GM18870 (cell line): ENCODE measurements around the gene SMAD9.
"Not testable (repeated sequence)": the region's sequence is repeated elsewhere in the genome, so short reads cannot be mapped to it uniquely, and the experiment has no call there.

Experiments used
- ATAC-seq: cut with Tn5 transposase; IDR thresholded peaks from one replicate; pipeline ENCODE4 v1.9.1; 2021; ENCODE audit warnings: moderate library complexity; ENCODE audit not compliant: unreplicated experiment

Gene SMAD9

GRCh38 chr13:36912369-36912768 lies 7.7 kb downstream of the SMAD9 start:
- ATAC-seq = no peak

- ATAC-seq = no peak
These were observed 9.5 kb downstream of the SMAD9 start for GRCh38 chr13:36910545-36910944.

DNA sequence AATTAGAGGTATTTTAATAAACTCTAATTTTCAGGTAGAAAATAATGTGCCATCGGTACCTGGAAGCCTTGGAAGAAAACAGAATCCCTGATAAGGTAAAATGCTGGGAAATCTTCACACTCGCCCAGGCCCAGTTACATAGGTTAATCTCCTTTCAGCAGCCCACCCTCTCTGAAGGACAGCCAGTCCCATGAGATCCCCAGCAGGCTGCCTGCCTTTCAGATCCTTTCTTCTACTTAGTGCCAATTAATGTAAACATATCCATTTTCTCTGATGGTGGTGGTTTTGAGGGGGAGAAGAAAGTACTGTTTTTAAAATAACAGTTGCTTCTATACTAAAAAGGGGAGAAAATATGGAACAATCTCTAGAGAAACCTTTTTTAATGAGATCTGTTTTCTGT lies 12.2 kb downstream of the SMAD9 start:
- no peak for ATAC-seq

- no peak for ATAC-seq
These were observed 12.8 kb downstream of the SMAD9 start for GRCh38 chr13:36907266-36907665.

DNA sequence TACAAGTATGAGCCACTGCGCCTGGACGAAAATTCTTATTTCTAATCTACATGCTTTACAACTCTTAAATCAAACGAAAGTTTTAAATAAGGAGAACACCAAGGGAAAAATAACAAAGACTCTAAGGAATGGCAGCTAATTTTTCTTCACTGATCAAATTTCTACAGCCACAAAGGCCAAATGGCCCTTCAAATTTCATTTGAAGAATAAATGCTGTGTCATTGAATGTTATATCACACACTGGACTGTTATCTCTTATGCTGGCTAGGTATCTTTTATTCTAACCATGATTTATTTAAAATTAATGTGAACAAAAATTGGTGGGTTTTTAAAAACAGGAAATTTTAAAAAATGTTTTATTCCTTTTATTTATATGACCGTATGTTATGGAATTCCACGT lies 14.1 kb downstream of the SMAD9 start:
- ATAC-seq = no peak

- no peak for ATAC-seq
These were observed 16.0 kb downstream of the SMAD9 start for GRCh38 chr13:36903925-36904595.

DNA sequence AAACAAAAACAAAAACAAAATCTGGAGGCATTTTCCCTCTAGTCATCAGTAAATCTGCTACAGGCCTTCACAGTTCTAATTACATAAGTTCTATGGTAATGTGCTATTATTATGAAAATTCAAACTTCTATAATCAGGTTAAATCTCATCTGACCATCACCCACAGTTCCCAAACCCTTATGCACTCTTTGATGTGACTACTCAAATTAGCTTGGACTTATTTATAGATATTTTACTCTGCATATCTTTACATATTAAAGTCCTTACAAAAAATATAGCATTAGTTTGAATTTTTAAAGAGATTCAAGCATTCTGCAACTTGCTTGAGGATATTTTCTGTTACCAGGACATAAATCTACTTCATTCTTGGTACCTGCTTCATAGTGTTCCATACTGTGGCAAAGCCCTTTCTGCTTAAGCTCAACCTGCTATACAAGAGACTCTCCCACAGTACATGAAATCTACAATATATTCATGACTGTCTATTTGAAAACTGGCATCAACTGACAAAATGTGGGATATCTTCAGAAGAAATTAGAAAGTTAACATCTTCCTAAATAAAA lies 22.9 kb downstream of the SMAD9 start:
- no peak for ATAC-seq

DNA sequence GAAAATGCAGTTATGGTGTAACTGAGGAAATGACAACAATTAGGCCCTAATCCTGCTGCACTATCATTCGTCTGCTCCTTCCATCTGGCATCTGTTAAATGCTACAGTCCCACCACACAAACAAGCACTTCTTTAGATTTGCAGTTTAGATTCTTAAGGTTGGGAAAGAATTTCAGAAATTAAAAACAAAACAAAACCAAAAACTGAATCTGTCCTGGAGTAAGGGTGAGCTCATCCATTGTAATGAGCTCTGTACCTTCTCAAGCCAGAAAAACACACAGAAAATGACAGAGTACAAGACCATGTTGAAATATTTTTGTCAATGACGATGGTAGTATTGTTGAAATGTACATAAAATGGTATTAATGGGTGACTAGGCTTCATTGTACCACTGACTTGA lies 28.3 kb downstream of the SMAD9 start:
- no peak for ATAC-seq

- no peak for ATAC-seq
These were observed 31.4 kb downstream of the SMAD9 start for GRCh38 chr13:36888645-36889044.

- no peak for ATAC-seq
These were observed 32.1 kb downstream of the SMAD9 start for GRCh38 chr13:36887758-36888521.

DNA sequence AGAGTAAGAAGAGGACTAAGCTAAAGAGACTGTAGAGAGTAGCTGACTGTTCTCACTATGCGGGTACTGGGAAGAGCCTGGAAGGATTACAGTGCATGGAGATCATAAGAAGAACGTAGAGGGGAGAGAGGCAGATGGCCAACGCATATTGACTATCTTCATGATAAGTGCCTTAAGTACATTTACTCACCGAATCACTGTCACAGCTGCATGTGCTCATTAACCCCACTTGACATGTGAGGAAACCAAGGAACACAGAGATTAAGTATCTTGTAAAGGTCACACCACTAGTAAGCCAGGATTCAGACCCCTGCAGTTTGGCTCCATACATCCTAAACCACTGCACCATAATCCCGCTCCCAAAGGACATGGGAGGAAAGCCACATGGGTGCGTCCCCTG lies 34.1 kb downstream of the SMAD9 start:
- ATAC-seq = no peak

DNA sequence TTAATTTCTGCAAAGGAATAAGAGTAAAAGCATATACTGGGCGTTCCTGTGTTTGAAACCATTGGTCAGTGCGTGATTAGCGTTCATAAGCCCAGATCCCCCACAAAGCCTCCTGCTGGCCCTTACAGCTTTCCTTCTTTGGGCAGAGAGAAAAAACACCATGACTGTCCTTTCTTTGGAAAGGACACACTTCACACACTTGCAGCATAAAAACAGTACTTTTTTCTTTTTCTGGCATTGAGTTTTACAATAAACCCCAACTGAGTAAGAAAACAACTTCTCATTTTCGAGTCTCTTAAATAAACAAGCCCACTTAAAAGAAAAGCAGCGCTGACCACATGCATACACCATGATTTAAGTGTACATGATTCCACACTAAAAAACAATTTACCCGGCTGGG lies 35.8 kb downstream of the SMAD9 start:
- no peak for ATAC-seq

GRCh38 chr13:36883824-36884223 lies 36.2 kb downstream of the SMAD9 start:
- no peak for ATAC-seq

- not testable (repeated sequence) for ATAC-seq
These were observed 36.6 kb downstream of the SMAD9 start for GRCh38 chr13:36883392-36883791.

DNA sequence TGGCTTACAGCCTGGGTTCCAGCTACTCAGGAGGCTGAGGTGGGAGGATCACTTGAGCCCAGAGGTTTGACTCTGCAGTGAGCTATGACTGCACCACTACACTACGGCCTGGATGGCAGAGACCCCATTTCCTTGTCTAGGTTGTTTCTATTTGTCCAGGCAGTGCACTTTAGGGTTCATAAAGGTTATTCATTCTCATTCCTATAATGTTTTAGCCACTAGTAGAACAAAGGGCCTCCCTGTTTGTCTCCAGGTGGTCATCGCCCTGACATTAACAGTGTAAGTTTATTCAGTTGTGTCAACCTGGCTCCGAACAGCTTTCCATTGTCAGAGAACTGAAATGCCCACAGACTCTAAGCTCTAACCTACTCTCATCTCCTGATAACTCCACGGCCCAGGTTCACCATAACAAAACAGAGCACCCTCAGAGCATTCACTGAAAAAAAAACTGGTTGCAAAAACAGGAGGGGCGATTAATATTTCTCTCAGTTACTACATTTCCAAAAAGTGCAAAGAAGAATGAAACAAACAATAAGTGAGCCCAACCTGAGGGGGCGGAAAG lies 37.1 kb downstream of the SMAD9 start:
- ATAC-seq = no peak

DNA sequence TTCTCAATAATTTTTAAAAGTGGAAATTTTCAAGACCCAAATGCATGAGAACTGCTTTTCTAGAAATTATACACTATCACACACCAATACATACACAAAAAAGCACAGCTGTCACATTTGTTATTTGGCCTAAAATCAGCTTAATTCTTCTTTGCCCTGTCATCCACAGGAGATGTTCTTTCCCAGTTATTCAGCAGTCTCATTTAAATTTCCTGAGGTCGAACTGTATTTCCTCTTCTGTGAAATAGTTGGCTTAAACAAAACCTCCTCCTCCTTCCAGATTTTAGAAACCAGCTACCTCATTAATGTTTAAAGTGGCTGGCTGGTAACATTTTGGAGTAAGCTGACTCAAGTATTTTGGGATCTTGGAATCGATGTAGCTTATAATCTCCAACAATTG lies 39.1 kb downstream of the SMAD9 start:
- no peak for ATAC-seq

DNA sequence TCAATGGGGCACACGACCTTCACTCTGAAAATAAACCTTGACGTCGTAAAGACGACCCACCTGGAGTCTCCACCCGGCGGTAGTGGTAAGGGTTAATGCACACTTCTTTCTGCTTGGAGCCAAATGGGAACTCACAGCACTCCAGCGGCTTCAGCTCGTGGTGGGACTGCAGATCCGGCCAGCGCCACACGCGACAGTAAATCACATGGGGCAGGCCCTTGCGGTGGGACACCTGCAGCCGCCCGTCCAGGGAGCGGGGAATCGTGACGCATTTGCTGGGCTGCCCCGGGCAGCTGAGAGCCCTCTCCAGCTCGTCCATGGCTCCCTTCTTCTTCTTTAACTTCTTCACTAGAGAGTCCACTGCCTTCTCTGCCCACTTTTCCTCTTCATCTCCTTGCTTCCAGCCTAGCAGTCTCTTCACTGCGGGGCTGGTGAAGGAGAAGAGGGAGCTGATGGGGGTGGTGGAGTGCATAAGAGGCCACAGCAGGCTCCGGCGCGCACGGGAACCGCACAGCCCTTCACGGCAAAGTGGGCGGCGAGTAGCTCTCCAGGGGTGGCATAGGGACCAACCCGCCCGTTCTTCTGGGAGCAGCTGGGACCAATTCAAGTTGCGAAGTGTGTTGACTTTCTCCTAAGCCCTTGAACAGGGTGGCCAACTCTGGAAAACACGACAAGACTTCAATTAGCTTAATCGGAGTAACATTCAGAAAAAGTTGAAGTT lies 40.7 kb downstream of the SMAD9 start:
- ATAC-seq = no peak

DNA sequence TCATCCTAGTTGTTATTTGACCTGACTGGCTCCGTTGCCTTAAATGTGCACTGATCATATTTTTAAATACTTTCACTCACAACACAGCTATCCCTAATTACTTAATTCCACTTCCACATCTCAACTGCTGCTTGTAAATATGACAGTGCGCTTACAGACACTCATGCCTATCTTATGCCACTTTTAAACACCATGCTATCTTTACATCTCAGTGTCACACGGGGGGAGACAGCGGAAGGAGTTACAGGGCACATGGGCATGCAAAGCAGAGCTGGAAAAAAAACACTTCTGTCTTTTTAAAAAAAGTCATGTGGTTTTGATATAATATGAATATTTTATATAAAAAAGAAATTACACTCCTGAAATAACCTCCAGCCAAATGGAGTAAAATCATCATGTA lies 44.1 kb downstream of the SMAD9 start:
- no peak for ATAC-seq

DNA sequence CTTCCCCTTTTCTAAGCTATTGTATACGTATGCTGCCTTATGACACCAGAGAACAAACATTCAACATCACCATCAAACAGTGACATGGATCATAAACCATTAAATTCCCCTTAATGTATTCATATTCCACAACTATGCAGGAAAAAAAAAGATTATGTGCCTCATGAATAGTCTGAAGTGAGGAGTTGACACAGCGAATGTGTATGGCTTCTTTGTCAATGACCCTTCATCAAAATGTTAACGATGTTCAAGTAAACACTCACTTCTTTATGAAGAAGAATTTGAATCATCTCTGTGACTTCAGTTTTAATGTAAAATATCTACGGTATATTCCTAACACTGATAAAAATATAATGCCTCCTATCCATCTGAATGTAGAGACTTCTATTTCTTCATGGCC lies 44.6 kb downstream of the SMAD9 start:
- ATAC-seq = no peak

DNA sequence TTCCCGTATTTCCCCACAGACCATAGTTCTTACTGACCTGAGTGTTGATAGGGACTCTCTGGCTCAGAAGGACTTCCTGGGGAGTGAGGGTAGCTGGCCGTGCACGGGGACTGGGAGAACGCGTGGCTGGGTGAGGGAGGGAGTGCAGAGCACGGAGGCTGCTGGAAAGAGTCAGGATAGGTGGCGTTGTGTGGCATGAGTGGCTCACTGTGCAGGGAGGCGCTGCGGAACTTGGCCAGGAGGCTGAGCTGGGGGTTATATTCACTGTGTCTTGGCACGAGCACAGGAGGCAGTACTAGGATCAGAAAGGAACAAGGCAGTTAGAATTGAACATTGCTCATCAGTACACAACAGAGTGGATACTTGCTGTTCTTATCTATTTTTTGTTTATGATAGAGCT lies 47.4 kb downstream of the SMAD9 start:
- ATAC-seq = no peak

DNA sequence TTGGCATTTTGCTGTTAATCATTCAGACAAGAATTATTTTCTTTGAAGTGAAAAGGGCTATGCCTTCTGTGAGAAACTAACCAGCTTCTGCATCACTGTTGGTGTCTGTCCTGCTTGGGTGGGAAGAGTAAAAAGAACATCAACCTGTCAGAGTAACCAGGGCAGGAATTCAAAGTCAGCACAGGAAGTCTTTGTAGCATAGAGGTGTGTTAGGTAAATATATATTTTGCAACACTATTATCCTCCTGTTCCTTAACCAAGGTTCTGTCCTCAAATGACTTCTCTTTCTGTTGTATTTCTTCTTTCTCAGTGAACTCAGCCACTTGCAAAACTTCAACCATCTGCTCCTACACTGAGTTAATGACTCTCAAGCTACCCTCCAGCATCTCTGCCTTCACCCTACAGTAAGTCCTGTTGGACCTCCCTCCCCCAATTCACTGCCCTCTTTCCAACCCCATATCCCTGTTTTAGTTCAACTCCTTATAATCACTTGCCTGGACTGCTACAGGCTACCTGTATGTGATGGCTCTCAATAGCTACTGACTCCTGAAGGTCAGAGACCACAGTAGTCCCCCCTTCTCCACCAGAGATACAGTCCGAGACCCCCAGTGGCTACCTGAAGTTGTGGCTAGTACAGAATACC lies 49.9 kb downstream of the SMAD9 start:
- no peak for ATAC-seq
